Measurements from ENCODE around the gene PNCK.

PNCK gene

DNA sequence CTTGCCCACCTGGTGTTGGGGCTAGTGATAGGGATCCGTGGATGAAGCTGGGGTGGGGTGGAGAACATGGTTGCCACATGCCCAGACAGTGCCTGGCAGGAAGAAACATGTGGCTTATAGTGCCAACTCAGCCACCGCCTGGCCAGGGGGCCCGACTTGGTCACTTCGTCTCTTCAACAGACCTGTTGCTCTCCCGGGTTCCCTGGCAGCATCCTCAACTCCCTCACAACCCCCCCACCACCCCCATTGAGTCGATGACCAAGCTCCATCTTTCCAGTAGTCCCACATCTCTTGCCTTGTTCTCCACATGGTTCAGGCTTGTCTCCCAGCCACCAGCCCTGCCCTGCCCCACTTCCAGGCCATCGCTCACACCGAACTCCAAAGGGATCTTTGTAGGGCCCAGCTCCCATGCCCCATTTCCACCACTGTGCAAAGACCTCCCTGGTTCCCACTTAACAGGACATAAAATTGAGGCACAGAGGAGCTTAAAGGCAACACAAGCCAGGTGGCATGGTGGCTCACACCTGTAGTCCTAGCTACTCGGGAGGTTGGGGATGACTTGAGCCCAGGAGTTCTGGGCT, 7.8 kb downstream of the PNCK start:
- DNase-seq (ENCODE audit: extremely low read depth in 1 of 2, low read depth in 1 of 2): no peak

DNA sequence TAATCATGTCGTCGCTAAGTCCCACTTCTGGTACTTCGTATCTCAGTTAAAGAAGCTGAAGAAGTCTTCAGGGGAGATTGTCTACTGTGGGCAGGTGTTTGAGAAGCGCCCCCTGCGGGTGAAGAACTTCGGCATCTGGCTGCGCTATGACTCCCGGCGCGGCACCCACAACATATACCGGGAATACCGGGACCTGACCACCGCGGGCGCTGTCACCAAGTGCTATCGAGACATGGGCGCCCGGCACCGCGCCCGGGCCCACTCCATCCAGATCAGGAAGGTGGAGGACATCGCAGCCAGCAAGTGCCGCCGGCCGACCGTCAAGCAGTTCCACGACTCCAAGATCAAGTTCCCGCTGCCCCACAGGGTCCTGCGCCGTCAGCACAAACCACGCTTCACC, 11.3 kb downstream of the PNCK start:
- no peak for DNase-seq (ENCODE audit: extremely low read depth in 1 of 2, low read depth in 1 of 2)

- no peak for DNase-seq (ENCODE audit: extremely low read depth in 1 of 2, low read depth in 1 of 2)
Measured at GRCh38 chrX:153659268-153659667, 14.3 kb downstream of the PNCK start.

GRCh38 chrX:153657161-153657560, 16.5 kb downstream of the PNCK start:
- no peak for DNase-seq (ENCODE audit: extremely low read depth in 1 of 2, low read depth in 1 of 2)

- DNase-seq (ENCODE audit: extremely low read depth in 1 of 2, low read depth in 1 of 2): no peak
Measured at GRCh38 chrX:153653556-153653955, 20.1 kb downstream of the PNCK start.

GRCh38 chrX:153651540-153652079, 22.0 kb downstream of the PNCK start:
- no peak for DNase-seq (ENCODE audit: extremely low read depth in 1 of 2, low read depth in 1 of 2)

DNA sequence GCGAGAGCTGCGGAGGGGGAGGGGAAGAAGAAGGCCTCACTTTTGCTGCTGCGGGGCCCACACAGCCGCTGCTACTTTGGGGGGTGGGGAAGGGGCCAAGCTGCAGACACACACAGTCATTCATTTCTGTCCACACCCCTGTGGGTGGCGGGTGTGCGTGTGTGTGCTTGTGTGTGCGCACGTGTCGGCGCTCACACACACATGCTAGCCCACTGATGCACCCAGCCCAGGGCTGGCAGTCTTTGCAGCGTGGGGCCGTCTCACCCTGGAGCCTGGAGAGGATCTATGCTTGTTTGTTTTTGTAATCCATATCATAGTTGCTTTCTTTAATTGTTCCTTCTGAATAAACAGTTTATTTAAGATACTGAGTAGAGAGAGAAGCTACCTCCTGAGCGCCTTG, 22.7 kb downstream of the PNCK start:
- no peak for DNase-seq (ENCODE audit: extremely low read depth in 1 of 2, low read depth in 1 of 2)

GRCh38 chrX:153649915-153650782, 23.5 kb downstream of the PNCK start:
- DNase-seq (ENCODE audit: extremely low read depth in 1 of 2, low read depth in 1 of 2): no peak

DNA sequence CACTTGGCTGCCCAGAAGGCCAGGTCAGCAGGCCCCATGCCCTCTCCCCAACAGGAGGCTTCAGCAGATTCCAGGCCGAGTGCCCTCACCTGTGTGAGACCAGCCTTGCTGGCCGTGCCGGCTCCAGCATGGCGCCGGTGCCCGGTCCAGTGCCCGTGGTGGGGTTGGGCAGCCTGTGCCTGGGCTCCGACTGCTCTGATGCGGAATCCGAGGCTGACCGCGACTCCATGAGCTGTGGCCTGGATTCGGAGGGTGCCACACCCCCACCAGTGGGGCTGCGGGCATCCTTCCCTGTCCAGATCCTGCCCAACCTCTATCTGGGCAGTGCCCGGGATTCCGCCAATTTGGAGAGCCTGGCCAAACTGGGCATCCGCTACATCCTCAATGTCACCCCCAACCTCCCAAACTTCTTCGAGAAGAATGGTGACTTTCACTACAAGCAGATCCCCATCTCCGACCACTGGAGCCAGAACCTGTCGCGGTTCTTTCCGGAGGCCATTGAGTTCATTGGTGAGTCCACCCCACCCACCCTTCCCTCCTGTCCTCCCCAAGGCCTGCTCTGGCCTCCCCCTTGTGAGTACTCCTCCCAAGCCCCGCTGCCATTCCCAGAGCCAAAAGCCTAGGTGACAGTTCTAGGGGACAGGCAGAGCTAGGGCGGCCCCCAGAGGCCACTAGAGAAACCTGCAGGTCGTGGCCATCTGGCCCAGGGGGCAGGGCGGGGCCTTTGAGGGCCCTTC, 24.3 kb downstream of the PNCK start:
- DNase-seq (ENCODE audit: extremely low read depth in 1 of 2, low read depth in 1 of 2): no peak

- no peak for DNase-seq (ENCODE audit: extremely low read depth in 1 of 2, low read depth in 1 of 2)
Measured at GRCh38 chrX:153648358-153649177, 25.0 kb downstream of the PNCK start.

- DNase-seq (ENCODE audit: extremely low read depth in 1 of 2, low read depth in 1 of 2): no peak
Measured at GRCh38 chrX:153647461-153648357, 25.9 kb downstream of the PNCK start.

- no peak for DNase-seq (ENCODE audit: extremely low read depth in 1 of 2, low read depth in 1 of 2)
Measured at GRCh38 chrX:153646620-153647373, 26.8 kb downstream of the PNCK start, which contains the start of gene DUSP9. Gene DUSP9, plus strand, starts transcription at chrX:153647203. Its CDS starts 751 bp downstream, at chrX:153647954.

- no peak for DNase-seq (ENCODE audit: extremely low read depth in 1 of 2, low read depth in 1 of 2)
Measured at GRCh38 chrX:153645921-153646488, 27.6 kb downstream of the PNCK start.

DNA sequence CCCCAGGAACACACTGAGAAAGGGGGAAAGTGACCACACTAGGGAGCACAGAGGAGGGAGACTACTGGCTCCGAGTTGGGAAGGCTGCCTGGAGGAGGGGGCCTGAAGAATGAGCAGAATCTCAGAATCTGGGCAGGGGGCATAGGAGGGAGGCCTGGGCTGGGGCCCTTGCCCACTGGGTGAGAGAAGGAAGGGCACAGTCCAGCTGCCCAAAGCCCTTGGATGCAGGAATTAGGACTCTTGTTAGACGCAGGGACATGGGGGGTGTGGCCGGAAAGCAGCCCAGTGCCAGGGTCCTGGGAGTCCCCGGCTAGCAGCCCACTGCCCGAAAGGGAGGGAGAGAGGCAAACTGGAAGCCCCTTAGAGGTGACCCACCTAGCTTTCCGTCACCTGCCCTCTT, 28.5 kb downstream of the PNCK start:
- no peak for DNase-seq (ENCODE audit: extremely low read depth in 1 of 2, low read depth in 1 of 2)

GRCh38 chrX:153644356-153645125, 29.1 kb downstream of the PNCK start:
- no peak for DNase-seq (ENCODE audit: extremely low read depth in 1 of 2, low read depth in 1 of 2)

- no peak for DNase-seq (ENCODE audit: extremely low read depth in 1 of 2, low read depth in 1 of 2)
Measured at GRCh38 chrX:153643431-153644351, 29.9 kb downstream of the PNCK start.
